Effector memory CD4-positive, alpha-beta T cell (primary cell): ENCODE measurements around the gene NT5C1A.

Experiments used
- DNase-seq, 3 donors: peaks; one replicate each; pipeline ENCODE4 v3.0.0-alpha.2; 2020
- H3K27ac ChIP-seq: 2 replicates; pipeline ENCODE4 v1.7.0; 2013; ENCODE audit warnings: mild to moderate bottlenecking, low read length, moderate library complexity; ENCODE audit not compliant: insufficient read depth, poor library complexity, severe bottlenecking
- H3K27me3 ChIP-seq: replicated peaks from 2 replicates; pipeline ENCODE4 v1.7.0; 2013; ENCODE audit warnings: mild to moderate bottlenecking, low read length; ENCODE audit not compliant: insufficient read depth, control insufficient read depth, poor library complexity, severe bottlenecking
- H3K36me3 ChIP-seq: 2 replicates; pipeline ENCODE4 v1.7.0; 2013; ENCODE audit warnings: mild to moderate bottlenecking, low read length, moderate library complexity; ENCODE audit not compliant: control insufficient read depth, insufficient read depth
- H3K4me1 ChIP-seq: 2 replicates; pipeline ENCODE4 v1.7.0; 2013; ENCODE audit warnings: low read length, mild to moderate bottlenecking; ENCODE audit not compliant: control insufficient read depth, insufficient read depth, poor library complexity, severe bottlenecking
- H3K4me3 ChIP-seq: 2 replicates; pipeline ENCODE4 v1.7.0; 2013; ENCODE audit warnings: low read length, low read depth, mild to moderate bottlenecking; ENCODE audit not compliant: insufficient read depth, poor library complexity, severe bottlenecking
- H3K9me3 ChIP-seq: 2 replicates; pipeline ENCODE4 v1.7.0; 2013; ENCODE audit warnings: mild to moderate bottlenecking, low read length, moderate library complexity; ENCODE audit not compliant: control insufficient read depth

NT5C1A gene

GRCh38 chr1:39681294-39681693 is 9.4 kb upstream of the NT5C1A start:
- no peak overlapping the region for H3K4me3 ChIP-seq

DNA sequence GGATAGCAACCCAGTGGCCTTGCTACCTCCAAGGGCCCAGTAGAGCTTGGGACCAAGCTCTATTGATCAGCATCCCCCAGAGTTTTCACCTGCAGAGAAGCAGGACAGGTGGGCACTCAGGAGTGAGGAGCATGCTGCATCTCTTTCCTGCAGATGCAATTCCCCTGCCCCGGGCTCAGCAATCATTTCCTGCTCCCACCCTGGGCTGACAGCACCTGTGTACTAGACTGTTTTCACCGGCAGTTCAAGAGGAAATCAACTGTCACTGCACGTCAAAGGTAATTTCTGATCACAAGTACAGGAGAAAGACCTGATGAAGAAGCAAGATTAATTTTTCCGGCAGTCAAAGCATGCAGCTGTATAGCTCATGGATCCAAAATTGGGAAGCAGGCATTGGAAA is 8.8 kb upstream of the NT5C1A start:
- peaks cover 16% of the 10 kb centered on the region for H3K4me1 ChIP-seq
- H3K27me3 ChIP-seq, result no peaks in the 10 kb centered on the region
- no peak for DNase-seq
- H3K4me3 ChIP-seq, result no peak overlapping the region
- H3K36me3 ChIP-seq, result peaks cover 8% of the 10 kb centered on the region
- no peak overlapping the region for H3K27ac ChIP-seq
- H3K9me3 ChIP-seq, result no peaks in the 10 kb centered on the region

More at GRCh38 chr1:39681294-39681693, 9.4 kb upstream of the NT5C1A start:
- DNase-seq, result no peak
- Histone ChIP-seq H3K36me3 (peaks cover 8% of the 10 kb centered on the region), H3K4me1 (peaks cover 16% of the 10 kb centered on the region), H3K27me3 (no peaks in the 10 kb centered on the region), H3K27ac (no peak overlapping the region), H3K9me3 (no peaks in the 10 kb centered on the region)

DNA sequence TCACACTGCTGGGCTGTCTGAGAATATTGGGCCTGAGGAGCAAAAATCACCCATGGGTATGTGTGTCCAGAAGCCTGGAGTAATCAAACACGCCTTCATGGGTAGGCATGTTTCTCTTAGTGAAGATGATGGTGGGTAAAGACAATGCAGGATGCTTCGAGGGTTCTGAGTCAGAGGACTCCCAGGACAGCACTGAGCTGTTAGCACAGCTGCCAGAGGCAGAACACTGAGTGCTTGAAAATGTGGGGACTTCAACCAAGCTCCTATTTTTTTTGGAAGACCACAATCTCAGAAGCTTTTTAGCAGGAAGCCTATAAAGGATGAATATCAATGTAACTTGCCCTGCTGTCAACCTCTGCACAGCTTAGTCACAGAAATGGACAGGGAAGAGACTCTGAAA is 7.9 kb upstream of the NT5C1A start:
- no peak overlapping the region for H3K4me3 ChIP-seq
- no peaks in the 10 kb centered on the region for H3K27me3 ChIP-seq
- peaks cover 8% of the 10 kb centered on the region for H3K36me3 ChIP-seq
- peaks cover 15% of the 10 kb centered on the region for H3K4me1 ChIP-seq
- no peak overlapping the region for H3K27ac ChIP-seq
- no peak for DNase-seq
- H3K9me3 ChIP-seq, result no peaks in the 10 kb centered on the region

- Histone ChIP-seq H3K4me1 (peaks cover 7% of the 10 kb centered on the region), H3K27me3 (no peaks in the 10 kb centered on the region), H3K36me3 (peaks cover 8% of the 10 kb centered on the region), H3K9me3 (no peaks in the 10 kb centered on the region), H3K27ac (no peak overlapping the region), H3K4me3 (no peak overlapping the region)
- no peak for DNase-seq
Measured at GRCh38 chr1:39678889-39679288, 7.0 kb upstream of the NT5C1A start.

DNA sequence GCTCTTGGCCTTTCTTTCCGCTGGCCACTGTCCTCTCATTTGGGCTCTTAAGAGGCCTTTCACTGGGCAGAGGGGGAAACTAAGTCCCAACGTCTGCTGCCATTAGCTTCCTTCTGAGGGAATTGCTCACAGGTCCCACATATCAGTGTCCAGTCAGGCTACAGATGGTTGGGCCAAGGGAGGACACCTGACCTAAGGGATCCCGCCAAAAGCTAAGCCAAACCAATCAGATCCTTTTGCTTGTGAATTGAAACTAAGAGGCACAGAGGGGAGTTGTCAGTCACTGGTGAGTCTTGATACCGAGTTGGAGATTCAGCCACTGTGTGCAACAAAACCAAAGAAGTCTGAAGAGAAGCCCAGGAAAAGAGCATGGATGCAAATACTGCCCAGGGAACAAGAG is 5.7 kb upstream of the NT5C1A start:
- Histone ChIP-seq H3K9me3 (no peaks in the 10 kb centered on the region), H3K27ac (no peak overlapping the region), H3K36me3 (peaks cover 8% of the 10 kb centered on the region), H3K4me3 (no peak overlapping the region), H3K4me1 (peaks cover 7% of the 10 kb centered on the region), H3K27me3 (no peaks in the 10 kb centered on the region)
- no peak for DNase-seq

- Histone ChIP-seq H3K4me3 (no peak overlapping the region), H3K27me3 (no peaks in the 10 kb centered on the region), H3K9me3 (no peaks in the 10 kb centered on the region), H3K36me3 (peaks cover 8% of the 10 kb centered on the region), H3K27ac (no peak overlapping the region), H3K4me1 (peaks cover 9% of the 10 kb centered on the region)
- no peak for DNase-seq
Measured at GRCh38 chr1:39676948-39677548, 5.1 kb upstream of the NT5C1A start.

DNA sequence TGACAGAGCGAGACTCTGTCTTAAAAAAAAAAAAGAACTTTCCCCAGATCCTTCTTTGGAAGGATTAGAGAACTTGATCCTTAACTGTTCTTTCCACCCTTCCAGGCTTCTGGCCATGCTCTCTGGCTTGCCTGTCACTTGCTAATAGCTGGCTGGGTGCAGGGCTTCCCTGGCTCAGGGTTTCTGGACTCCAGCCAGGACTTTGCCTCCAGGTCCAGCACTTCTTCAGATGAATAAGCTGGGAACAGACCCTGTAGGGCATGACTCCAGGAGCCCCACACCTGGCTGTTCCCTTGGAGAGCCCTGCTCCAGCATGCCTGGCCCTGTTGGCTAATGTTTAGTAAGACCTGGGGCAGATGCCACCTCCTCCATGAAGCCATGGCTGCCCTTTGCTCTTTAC is 3.3 kb upstream of the NT5C1A start:
- no peak for DNase-seq
- Histone ChIP-seq H3K27ac (no peak overlapping the region), H3K9me3 (no peaks in the 10 kb centered on the region), H3K4me3 (no peak overlapping the region), H3K27me3 (peaks cover 8% of the 10 kb centered on the region), H3K4me1 (peaks cover 15% of the 10 kb centered on the region), H3K36me3 (peaks cover 8% of the 10 kb centered on the region)

- no peak overlapping the region for H3K4me3 ChIP-seq
- peaks cover 18% of the 10 kb centered on the region for H3K27me3 ChIP-seq
- no peak overlapping the region for H3K27ac ChIP-seq
- peaks cover 15% of the 10 kb centered on the region for H3K4me1 ChIP-seq
- H3K9me3 ChIP-seq, result no peaks in the 10 kb centered on the region
- no peaks in the 10 kb centered on the region for H3K36me3 ChIP-seq
- DNase-seq, result no peak
Measured at GRCh38 chr1:39673215-39673614, 1.3 kb upstream of the NT5C1A start.

- Histone ChIP-seq H3K4me3 (no peak overlapping the region), H3K4me1 (peaks cover 15% of the 10 kb centered on the region), H3K27me3 (peaks cover 18% of the 10 kb centered on the region), H3K36me3 (no peaks in the 10 kb centered on the region), H3K27ac (no peak overlapping the region), H3K9me3 (no peaks in the 10 kb centered on the region)
- peak in 1 of 3 donors; percentile 28 for DNase-seq
Measured at GRCh38 chr1:39672551-39672947, 642 bp upstream of the NT5C1A start.

GRCh38 chr1:39671433-39671792 is 494 bp downstream of the NT5C1A start:
- H3K27me3 ChIP-seq, result peaks cover 18% of the 10 kb centered on the region
- no peak overlapping the region for H3K27ac ChIP-seq
- H3K4me1 ChIP-seq, result peaks cover 15% of the 10 kb centered on the region
- no peak for DNase-seq
- no peaks in the 10 kb centered on the region for H3K36me3 ChIP-seq
- peak overlapping the region; percentile 61 for H3K4me3 ChIP-seq
- no peaks in the 10 kb centered on the region for H3K9me3 ChIP-seq
